B cell (primary cell): ENCODE data around the gene FBXO2. TPM values are rescaled to one million over a fixed set of nuclear protein-coding genes. Genes with fewer than 3 reads are reported as not detected.

Source experiments
- ATAC-seq: fragments of 200-7000 bp; cut with Tn5 transposase; one replicate; pipeline ENCODE4 v1.10.0; 2021; ENCODE audit warnings: low read depth, mild to moderate bottlenecking, moderate number of reproducible peaks, moderate library complexity
- CTCF ChIA-PET: fragments of 350-600 bp; sonication (Branson Sonifier 250); formaldehyde crosslinking; loops from one replicate; lab custom pipeline; 2021; ENCODE audit warnings: antibody characterized with exemption, inconsistent platforms; lab: Charles Lee
- POLR2A ChIA-PET: fragments of 350-600 bp; sonication (Branson Sonifier 250); formaldehyde crosslinking; loops from one replicate; lab custom pipeline; 2021; ENCODE audit warnings: antibody characterized with exemption; lab: Charles Lee
- DNase-seq: peaks from one replicate; pipeline ENCODE4 v3.0.0; 2013
- H2AFZ ChIP-seq: 2 replicates; pipeline ENCODE4 v1.6.1; 2012; ENCODE audit warnings: mild to moderate bottlenecking, low read depth, low read length; ENCODE audit not compliant: insufficient read depth, poor library complexity, severe bottlenecking
- H3K27ac ChIP-seq, 2 donors: 1 replicate in 1 of 2; 2 replicates in 1 of 2; pipeline ENCODE4 v1.5.1; 2012 to 2013; ENCODE audit warnings: low read length in 2 of 2, mild to moderate bottlenecking in 2 of 2, moderate library complexity in 1 of 2
- H3K27me3 ChIP-seq, 4 experiments: fragments of 200-600 bp in 1 of 4; sonication (generic) in 1 of 4; replicated peaks in 1 of 4; 1 replicate in 2 of 4; 2 replicates in 2 of 4; pipeline versions ENCODE4 v1.6.1 to v1.7.0; 2013 to 2016; ENCODE audit warnings: low read length in 3 of 4, mild to moderate bottlenecking in 2 of 4, mixed read lengths in 1 of 4, moderate library complexity in 1 of 4; ENCODE audit not compliant: insufficient read depth in 4 of 4, control insufficient read depth in 3 of 4; ENCODE audit errors: control extremely low read depth in 1 of 4
- H3K36me3 ChIP-seq, 2 experiments: replicated peaks in 1 of 2; 1 replicate in 1 of 2; 2 replicates in 1 of 2; pipeline versions ENCODE4 v1.6.1 to v1.7.1; 2013; ENCODE audit warnings: low read length in 1 of 2; ENCODE audit not compliant: insufficient read depth in 2 of 2, control insufficient read depth in 1 of 2; ENCODE audit errors: control extremely low read depth in 1 of 2, extremely low read depth in 1 of 2
- H3K4me1 ChIP-seq, 2 donors: fragments of 200-600 bp in 1 of 2; sonication (generic) in 1 of 2; 1 replicate in 1 of 2; 2 replicates in 1 of 2; pipeline versions ENCODE4 v1.5.1 to v1.6.1; 2013 to 2017; ENCODE audit warnings: low read length in 2 of 2; ENCODE audit not compliant: control insufficient read depth in 2 of 2, insufficient read depth in 2 of 2
- H3K4me2 ChIP-seq: replicated peaks from 2 replicates; pipeline ENCODE3; 2012; ENCODE audit warnings: mild to moderate bottlenecking, low read depth, low read length; ENCODE audit not compliant: poor library complexity, severe bottlenecking
- H3K4me3 ChIP-seq, 5 experiments: fragments of 200-600 bp in 1 of 5; sonication (generic) in 1 of 5; 1 replicate in 3 of 5; 2 replicates in 2 of 5; pipeline versions ENCODE4 v1.5.1 to v1.7.0; 2011 to 2016; ENCODE audit warnings: low read length in 4 of 5, mild to moderate bottlenecking in 4 of 5, low read depth in 2 of 5, control low read depth in 1 of 5, moderate library complexity in 1 of 5; ENCODE audit not compliant: insufficient read depth in 1 of 5; ENCODE audit errors: control extremely low read depth in 1 of 5, extremely low read depth in 1 of 5
- H3K79me2 ChIP-seq: fragments of 200-600 bp; sonication (generic); one replicate; pipeline ENCODE4 v1.6.0; 2016; ENCODE audit warnings: low read length; ENCODE audit not compliant: control insufficient read depth, insufficient read depth
- H3K9ac ChIP-seq: fragments of 200-600 bp; sonication (generic); 2 replicates; pipeline ENCODE4 v1.6.1; 2017; ENCODE audit warnings: mild to moderate bottlenecking, low read length, moderate library complexity
- H3K9me3 ChIP-seq, 3 donors: one replicate each; pipeline versions ENCODE4 v1.6.1 to v1.7.1; 2013; ENCODE audit warnings: low read length in 2 of 3; ENCODE audit not compliant: control insufficient read depth in 2 of 3, insufficient read depth in 1 of 3; ENCODE audit errors: control extremely low read depth in 1 of 3
- H4K20me1 ChIP-seq: 2 replicates; pipeline ENCODE4 v1.6.0; 2012; ENCODE audit warnings: mild to moderate bottlenecking, low read length; ENCODE audit not compliant: insufficient read depth, control insufficient read depth, poor library complexity, severe bottlenecking
- H3K27ac Mint-ChIP-seq: one replicate; pipeline ENCODE4 v1.8.0; 2021; ENCODE audit warnings: mixed read lengths
- H3K27me3 Mint-ChIP-seq: one replicate; pipeline ENCODE4 v1.8.0; 2021; ENCODE audit warnings: mixed read lengths
- H3K4me1 Mint-ChIP-seq: one replicate; pipeline ENCODE4 v1.8.0; 2021; ENCODE audit warnings: mixed read lengths
- H3K4me3 Mint-ChIP-seq: one replicate; pipeline ENCODE4 v1.8.0; 2021; ENCODE audit warnings: mixed read lengths
- H3K9me3 Mint-ChIP-seq: one replicate; pipeline ENCODE4 v1.8.0; 2022; ENCODE audit warnings: mixed read lengths; ENCODE audit not compliant: insufficient read depth
- EZH2 ChIP-seq: IDR thresholded peaks from 2 replicates; pipeline ENCODE4 v1.6.1; 2012; ENCODE audit warnings: borderline replicate concordance, low read depth, mild to moderate bottlenecking, moderate library complexity, low read length; ENCODE audit not compliant: insufficient read depth, poor library complexity, severe bottlenecking
- WGBS: methylation state at CpG from one replicate; pipeline ENCODE4 v1.1.5; 2013; ENCODE audit warnings: missing lambda C conversion rate; ENCODE audit not compliant: insufficient coverage; 5-methylcytosine and 5-hydroxymethylcytosine counted together
- intact Hi-C: fragments of 100-400 bp; cut with micrococcal nuclease; formaldehyde crosslinking; loops from one replicate; pipeline ENCODE4 v1.10.0; 2022
- polyA plus RNA-seq: library from polyadenylated mRNA; depleted of rRNA; stranded (reverse); fragments of >200 nt; gene quantifications from 2 replicates; pipeline ENCODE4 v1.2.3, GENCODE V29; 2012
- total RNA-seq, 2 donors: library from RNA; stranded (reverse); fragments of 120-200 nt in 1 of 2; gene quantifications; 1 replicate in 1 of 2; 2 replicates in 1 of 2; pipeline versions ENCODE4 v1.2.3 to v1.2.4, GENCODE V29; 2013 to 2022
- TF ChIP-seq, protein P1 (sequence below): fragments of 200-600 bp; IDR thresholded peaks from one replicate; pipeline ENCODE4 v1.8.0; 2022; ENCODE audit warnings: antibody characterized with exemption, mild to moderate bottlenecking

Gene FBXO2
- total and polyA plus RNA-seq, 2 donors (not counting 1 experiment from before 2014, with no cell fraction given), result 9.6 TPM

DNA sequence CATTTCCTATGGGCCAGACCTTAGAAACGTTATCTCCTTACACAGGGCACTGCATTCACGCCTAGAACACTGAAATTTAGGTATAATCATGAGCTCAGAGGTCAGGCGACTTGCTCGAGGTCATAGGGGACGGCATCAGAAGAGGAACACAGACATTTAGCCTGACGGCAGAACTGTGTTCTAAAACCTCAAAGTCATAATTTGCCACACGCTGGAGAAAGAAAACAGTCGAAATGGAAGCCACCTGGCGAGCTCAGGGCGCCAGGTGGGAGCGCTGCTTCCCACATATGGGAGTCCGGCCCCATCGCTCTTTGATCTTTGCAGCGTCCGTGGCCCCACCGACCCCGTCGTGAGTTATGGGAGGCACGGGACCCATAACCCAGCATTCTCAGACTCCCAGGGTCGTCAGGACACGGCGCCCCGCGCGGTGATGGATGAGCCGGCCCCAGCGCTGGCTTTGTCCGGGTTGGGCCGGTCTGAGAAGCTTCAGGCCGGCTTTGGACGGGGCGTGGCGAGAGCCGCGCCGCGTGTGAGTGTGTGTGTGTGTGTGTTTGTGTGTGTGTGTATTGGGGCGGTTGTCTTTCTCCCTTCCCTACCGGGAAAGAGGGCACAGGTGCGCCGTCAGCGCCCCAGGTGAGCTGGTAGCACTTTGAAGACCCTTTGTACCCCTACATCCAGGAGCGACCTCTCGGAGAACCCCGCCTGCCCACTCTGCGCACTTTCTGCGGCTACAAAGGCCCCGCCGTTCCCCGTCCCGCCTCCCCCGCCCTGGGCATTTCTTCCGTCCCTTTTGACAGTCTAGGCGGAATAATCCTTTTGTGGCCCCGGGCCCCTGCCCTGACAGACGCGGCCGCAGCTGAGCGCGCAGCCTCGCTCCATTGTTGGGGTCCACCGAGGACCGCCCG is 36.4 kb upstream of the FBXO2 start:
- peak overlapping the region; percentile 68 for H3K4me3 Mint-ChIP-seq
- Histone ChIP-seq H3K9me3 (no peaks in the 10 kb centered on the region), H3K4me3 (peak overlapping the region in 4 of 5 experiments; percentile 8 to 46 (median 28)), H3K4me2 (peak overlapping the region; percentile 77), H3K9ac (peak overlapping the region; percentile 42), H3K27ac (no peak overlapping the region), H2AFZ (peak overlapping the region; percentile 54), H4K20me1 (no peaks in the 10 kb centered on the region), H3K79me2 (no peaks in the 10 kb centered on the region), H3K27me3 (peaks cover 0 to 45% (median 21%) of the 10 kb centered on the region in 4 experiments), H3K36me3 (no peaks in the 10 kb centered on the region), H3K4me1 (peaks cover 24 to 26% of the 10 kb centered on the region in 2 donors)
- intact Hi-C loops, result no loop called here
- ATAC-seq (no peak), DNase-seq (no peak)
- H3K4me1 Mint-ChIP-seq, result peaks cover 24% of the 10 kb centered on the region
- WGBS, result 3% methylated on average over 56 of the region's 64 CpGs
- peaks cover 52% of the 10 kb centered on the region for H3K27me3 Mint-ChIP-seq
- TF ChIP-seq EZH2, result peak; percentile 66
- TF ChIP-seq, protein P1, sequence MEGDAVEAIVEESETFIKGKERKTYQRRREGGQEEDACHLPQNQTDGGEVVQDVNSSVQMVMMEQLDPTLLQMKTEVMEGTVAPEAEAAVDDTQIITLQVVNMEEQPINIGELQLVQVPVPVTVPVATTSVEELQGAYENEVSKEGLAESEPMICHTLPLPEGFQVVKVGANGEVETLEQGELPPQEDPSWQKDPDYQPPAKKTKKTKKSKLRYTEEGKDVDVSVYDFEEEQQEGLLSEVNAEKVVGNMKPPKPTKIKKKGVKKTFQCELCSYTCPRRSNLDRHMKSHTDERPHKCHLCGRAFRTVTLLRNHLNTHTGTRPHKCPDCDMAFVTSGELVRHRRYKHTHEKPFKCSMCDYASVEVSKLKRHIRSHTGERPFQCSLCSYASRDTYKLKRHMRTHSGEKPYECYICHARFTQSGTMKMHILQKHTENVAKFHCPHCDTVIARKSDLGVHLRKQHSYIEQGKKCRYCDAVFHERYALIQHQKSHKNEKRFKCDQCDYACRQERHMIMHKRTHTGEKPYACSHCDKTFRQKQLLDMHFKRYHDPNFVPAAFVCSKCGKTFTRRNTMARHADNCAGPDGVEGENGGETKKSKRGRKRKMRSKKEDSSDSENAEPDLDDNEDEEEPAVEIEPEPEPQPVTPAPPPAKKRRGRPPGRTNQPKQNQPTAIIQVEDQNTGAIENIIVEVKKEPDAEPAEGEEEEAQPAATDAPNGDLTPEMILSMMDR, result no peak
- CTCF ChIA-PET, result interaction anchor here (0.7 to 2.1 kb wide), 5 partner anchors 9 to 40 kb away, joined by 3 to 6 read pairs (median 4); partner anchors contain the start of gene MAD2L2
- POLR2A ChIA-PET, result no interaction called here
- H3K27ac Mint-ChIP-seq, result no peak overlapping the region
- H3K9me3 Mint-ChIP-seq, result no peaks in the 10 kb centered on the region

GRCh38 chr1:11688506-11688905 is 34.3 kb upstream of the FBXO2 start:
- 100% methylated on average over 4 of the region's 4 CpGs for WGBS

More at GRCh38 chr1:11688506-11688905, 34.3 kb upstream of the FBXO2 start:
- ChIA-PET CTCF (interaction anchor here (0.7 kb wide), 1 partner anchor 10 kb away, joined by 3 read pairs; no protein-coding TSS in a partner anchor), POLR2A (no interaction called here)
- Histone ChIP-seq H3K4me1 (peaks cover 26 to 29% of the 10 kb centered on the region in 2 donors), H3K9ac (no peak overlapping the region), H3K9me3 (no peaks in the 10 kb centered on the region), H2AFZ (no peak overlapping the region), H3K27ac (no peak overlapping the region), H3K4me2 (no peak overlapping the region), H3K27me3 (peaks cover 0 to 43% (median 19%) of the 10 kb centered on the region in 4 experiments), H3K79me2 (no peaks in the 10 kb centered on the region), H4K20me1 (no peaks in the 10 kb centered on the region), H3K4me3 (no peak overlapping the region), H3K36me3 (no peaks in the 10 kb centered on the region)
- no peaks in the 10 kb centered on the region for H3K9me3 Mint-ChIP-seq
- no peak for ATAC-seq
- no peak overlapping the region for H3K4me3 Mint-ChIP-seq
- intact Hi-C loops, result loop anchor here (10.0 kb wide), 1 partner anchor 994 kb away; no protein-coding TSS in a partner anchor
- H3K27ac Mint-ChIP-seq, result no peak overlapping the region
- DNase-seq, result no peak
- TF ChIP-seq EZH2, result no peak
- TF ChIP-seq, protein P1, result no peak
- H3K27me3 Mint-ChIP-seq, result peaks cover 40% of the 10 kb centered on the region
- H3K4me1 Mint-ChIP-seq, result peaks cover 23% of the 10 kb centered on the region
